GM21737 (cell line): ENCODE measurements around the gene CHTF18.

Source experiments
- ATAC-seq: cut with Tn5 transposase; IDR thresholded peaks from one replicate; pipeline ENCODE4 v1.9.1; 2021; ENCODE audit warnings: mild to moderate bottlenecking, moderate library complexity; ENCODE audit not compliant: unreplicated experiment

The CHTF18 gene

DNA sequence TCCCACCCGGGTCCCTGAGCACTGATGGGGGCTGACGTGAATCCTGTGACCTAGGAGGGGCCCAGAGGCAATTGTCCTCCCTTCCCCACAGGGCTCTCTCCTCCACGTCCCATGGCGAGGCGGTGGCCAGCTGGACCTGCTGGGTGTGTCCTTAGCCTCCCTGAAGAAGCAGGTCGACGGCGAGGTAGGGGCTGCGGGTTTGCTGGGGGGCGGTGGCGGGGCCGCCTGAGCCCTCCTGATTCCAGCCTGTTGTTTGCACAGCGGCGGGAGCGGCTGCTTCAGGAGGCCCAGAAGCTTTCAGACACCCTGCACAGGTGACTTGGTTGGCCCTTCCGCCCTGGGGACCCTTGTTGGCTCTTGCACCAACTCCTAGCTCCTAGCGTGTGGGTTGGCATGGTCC, 1.7 kb downstream of the CHTF18 start:
- ATAC-seq = no peak

DNA sequence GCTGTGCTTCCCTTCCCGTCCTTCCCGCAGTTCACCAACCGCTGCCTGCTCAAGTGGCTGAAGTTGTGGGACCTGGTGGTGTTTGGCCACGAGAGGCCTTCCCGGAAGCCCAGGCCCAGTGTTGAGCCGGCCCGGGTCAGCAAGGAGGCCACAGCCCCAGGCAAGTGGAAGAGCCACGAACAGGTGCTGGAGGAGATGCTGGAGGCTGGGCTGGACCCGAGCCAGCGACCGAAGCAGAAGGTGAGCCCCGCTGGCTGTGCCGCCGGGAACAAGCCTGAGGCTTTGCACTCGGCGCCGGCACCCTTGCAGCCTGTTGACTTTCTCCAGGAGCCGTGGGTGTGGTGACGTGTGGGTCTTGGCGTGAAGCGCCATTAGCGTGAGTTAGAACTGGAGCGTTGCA, 2.7 kb downstream of the CHTF18 start:
- no peak for ATAC-seq

DNA sequence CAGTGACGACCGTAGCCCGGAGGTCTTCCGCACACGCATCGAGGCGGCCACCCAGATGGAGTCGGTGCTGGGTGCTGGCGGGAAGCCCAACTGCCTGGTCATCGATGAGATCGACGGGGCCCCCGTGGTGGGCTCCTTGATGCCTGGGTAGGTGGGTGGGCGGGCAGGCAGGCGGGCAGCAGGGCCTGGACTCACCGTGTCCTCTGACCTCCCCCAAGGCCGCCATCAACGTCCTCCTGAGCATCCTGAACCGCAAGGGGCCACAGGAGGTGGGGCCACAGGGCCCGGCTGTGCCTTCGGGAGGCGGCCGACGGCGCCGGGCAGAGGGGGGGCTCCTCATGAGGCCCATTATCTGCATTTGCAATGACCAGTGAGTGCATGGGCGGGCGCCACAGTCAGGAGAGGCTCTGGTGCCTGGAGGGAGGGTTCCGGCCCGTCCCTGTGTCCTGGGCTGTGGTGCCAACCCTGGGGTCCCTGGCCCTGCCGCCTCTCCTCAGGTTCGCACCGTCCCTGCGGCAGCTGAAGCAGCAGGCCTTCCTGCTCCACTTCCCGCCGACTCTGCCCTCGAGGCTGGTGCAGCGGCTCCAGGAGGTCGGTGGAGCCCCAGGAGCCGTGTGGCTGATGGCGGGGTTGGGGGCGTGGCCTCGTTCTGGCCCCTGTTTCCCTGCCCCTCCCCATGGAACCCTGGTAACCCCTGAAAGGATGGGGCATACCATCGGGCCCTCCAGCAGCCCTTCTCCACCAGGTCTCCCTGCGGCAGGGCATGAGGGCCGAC, 4.0 kb downstream of the CHTF18 start:
- no peak for ATAC-seq

DNA sequence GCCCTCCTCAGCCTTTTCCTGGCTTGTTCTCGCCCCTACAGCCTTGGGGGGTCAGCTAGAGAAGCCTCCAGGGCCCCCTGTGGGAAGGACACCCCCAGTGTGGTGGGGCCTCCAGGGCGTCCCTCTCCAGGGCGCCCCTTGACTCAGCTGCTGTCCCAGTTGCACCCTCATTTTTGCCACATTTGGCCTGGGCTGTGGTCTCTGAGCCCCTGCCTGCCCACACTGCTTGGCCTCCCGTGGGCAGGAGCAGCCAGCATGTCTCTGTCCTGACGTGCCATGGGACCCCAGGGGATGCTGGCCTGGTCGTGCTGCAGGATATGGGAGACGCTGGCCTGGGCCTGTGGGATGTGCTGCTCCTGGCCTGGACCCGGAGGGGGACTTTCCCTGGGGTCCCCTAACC, 5.0 kb downstream of the CHTF18 start:
- no peak for ATAC-seq

DNA sequence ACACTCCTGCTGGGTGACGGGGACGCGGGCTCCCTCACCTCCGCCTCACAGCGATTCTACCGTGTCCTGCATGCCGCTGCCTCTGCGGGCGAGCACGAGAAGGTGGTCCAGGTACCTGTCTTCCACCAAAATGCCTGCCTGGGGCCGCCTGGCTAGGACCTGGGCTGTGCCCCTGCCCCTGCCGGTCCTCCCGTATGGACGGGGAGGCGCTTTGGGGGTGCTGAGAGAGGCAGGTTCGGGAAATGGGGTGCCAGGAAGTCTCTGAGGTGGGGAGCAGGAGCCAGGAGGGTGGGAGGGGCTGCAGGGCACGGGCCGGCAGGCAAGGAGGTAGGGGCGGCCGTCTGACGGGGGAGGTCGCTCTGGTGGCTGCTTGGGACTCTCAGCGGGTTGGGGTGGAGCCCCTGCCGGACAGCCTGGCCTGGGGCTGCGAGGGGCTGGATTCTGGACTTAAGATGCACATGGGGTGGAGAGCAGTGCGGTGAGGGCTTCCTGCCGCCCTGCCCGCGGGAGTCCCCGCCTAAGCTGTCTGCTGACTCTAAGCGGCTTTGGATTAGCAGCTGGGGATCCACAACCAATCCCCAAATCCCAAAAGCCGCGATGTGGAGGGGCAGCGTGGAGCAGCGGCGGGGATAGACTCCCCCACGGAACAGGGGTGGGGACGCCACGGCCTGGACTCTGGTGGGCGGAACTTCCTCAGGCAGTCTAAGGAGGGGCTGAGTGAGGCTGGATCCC, 5.8 kb downstream of the CHTF18 start:
- ATAC-seq = no peak

DNA sequence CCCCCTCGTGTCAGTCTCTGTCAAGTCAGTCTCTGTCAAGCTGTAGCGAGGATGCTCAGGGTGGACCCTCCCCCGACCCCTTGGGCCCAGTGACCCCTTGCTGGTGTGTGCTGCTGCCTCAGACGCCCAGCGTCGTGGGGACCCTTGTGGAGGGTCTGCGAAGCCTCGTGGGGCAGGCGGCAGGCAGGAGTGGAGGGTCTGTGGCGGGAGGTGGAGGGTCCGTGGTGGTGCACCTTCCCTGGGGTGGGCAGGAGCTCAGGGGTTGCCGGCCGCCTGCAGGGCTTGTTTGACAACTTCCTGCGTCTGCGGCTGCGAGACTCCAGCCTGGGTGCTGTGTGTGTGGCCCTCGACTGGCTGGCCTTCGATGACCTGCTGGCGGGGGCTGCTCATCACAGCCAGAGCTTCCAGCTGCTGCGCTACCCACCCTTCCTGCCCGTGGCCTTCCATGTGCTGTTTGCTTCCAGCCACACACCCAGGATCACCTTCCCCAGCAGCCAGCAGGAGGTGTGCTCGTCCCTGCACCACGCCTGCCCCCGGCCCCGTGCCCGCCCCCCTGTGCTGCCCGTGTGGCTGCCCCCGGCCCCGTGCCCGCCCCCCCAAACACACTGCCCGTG, 6.5 kb downstream of the CHTF18 start:
- no peak for ATAC-seq

DNA sequence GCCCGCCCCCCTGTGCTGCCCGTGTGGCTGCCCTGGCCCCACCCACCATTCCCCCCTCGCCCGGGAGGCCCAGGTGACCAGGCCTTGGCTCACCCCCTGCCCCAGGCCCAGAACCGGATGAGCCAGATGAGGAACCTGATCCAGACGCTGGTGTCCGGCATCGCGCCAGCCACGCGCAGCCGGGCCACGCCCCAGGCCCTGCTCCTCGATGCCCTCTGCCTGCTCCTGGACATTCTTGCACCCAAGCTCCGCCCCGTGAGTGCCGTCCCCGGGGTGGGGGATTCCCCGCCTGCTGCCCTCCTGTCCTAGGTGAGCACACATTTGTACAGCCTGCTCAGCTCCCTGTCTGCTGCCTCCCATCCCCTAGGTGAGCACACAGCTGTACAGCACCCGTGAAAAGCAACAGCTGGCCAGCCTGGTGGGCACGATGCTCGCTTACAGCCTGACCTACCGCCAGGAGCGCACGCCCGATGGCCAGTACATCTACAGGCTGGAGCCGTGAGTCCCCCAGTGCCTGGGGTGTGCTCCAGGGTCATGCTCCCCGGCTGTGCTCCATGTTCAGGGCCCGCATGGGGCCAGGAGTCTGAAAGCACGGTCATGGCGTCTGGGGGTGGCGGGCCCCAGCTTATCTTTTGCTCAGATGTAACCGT, 7.3 kb downstream of the CHTF18 start:
- ATAC-seq = no peak

DNA sequence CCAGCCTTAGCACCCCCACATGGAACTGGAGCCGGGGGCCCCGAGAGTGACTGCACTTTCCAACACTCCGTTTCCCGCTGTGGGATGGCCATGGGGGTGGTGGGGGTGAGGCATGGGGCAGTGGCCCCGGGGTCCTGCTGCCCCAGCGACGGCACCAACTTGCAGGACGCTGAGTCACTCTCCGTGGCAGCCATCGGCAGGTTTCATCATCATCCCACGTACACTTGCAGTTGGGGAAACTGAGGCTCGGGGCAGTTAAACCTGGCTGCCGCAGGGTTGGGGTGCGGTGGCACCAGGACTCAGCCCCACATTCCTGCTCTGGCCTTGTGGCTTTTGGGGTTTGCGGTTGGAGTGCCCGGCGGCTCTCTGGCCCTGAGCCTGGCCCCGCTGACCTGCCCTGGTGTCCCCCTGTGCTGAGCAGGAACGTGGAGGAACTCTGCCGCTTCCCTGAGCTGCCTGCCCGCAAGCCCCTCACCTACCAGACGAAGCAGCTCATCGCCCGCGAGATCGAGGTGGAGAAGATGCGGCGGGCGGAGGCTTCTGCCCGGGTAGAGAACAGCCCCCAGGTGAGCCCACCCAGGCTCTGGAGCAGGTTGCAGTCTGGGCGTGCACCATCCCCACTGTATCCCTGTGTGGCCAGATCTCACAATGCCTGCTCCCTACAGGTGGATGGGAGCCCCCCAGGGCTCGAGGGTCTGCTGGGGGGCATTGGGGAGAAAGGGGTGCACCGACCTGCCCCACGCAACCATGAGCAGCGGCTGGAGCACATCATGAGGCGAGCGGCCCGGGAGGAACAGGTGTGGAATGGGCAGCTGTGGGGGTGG, 8.1 kb downstream of the CHTF18 start:
- no peak for ATAC-seq

DNA sequence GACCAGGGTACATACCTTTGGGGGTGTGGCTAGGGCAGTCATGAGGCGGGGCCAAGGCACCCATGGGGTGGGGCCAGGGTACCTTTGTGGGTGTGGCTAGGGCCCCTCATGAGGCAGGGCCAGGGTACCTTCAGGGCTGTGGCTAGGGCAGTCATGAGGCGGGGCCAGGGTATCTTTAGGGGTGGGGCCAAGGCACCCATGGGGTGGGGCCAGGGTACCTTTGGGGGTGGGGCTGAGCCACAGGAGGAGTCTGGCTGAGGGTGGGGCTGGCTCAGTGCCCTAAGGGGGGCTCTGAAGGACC, 8.7 kb downstream of the CHTF18 start:
- no peak for ATAC-seq

DNA sequence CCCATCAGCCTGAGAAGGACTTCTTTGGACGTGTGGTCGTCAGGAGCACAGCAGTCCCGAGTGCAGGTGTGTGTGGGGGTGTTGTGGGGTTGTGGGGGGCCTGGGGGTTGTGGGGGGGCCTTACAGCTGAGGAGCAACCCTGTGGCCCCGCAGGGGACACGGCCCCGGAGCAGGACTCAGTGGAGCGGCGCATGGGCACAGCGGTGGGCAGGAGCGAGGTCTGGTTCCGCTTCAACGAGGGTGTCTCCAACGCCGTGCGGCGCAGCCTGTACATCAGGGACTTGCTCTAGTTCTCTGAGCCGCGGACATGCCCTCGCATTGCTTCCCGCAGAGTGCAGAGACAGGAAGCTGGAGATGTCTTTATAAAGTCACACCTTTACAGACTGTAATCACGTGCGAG, 9.3 kb downstream of the CHTF18 start:
- ATAC-seq = no peak

DNA sequence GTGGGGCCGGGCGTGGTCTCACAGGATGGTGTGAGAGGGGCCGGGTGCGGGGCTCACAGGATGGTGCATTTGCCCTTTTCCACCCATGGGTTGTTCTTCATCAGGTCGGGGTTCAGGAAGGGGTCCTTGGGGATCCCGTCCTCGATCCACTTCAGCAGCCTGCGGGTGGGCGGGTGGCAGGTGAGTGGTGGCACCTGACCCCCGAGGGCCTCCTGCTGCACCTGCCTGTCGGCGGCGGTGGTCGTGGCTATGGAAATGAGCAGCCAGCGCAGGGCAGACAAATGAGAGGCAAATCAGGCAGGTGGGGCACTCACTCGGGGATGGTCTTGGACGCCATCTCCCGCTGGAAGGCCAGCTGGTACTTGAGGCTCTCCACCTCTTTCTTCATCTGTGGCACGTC, 10.2 kb downstream of the CHTF18 start:
- ATAC-seq = no peak

DNA sequence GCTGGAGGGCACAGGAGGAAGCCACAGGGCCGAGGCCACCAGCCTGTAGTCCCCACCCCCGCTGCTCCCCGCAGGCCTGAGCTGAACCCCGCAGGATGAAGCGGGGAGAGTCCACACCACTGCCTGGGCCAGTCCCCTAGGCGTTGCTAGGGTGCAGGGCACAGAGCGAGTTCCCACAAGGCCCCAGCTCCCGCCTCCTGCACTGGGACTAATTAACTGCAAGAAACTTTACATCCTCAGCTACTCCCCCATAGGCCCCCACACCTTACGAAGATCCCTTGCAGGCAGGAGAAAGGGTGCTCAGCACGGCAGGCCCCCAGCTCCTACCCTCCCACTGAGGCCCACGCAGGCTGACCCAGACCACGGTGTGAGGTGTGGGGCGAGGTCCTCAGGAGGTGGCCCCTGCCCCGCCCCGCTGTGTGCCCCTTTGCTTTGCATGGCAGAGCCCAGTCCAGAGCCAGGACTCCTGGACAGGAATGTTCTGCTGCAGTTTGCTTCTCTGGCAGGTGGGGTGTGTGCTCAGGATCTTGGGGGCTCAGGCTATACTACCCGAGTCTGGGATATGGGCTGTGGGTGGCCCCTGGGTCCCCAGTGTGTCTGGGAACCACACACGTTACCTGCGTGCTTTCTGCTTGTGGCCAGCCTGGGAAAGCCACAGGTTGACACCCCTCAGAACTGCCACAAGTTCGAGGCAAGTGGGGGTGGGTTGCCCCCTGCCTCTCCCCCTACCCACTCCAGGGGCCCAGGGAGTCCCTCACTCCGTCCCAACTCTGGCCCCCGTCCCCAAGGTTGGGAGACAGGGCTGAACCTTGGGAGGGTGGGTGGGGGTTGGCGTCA, 10.9 kb downstream of the CHTF18 start:
- no peak for ATAC-seq

DNA sequence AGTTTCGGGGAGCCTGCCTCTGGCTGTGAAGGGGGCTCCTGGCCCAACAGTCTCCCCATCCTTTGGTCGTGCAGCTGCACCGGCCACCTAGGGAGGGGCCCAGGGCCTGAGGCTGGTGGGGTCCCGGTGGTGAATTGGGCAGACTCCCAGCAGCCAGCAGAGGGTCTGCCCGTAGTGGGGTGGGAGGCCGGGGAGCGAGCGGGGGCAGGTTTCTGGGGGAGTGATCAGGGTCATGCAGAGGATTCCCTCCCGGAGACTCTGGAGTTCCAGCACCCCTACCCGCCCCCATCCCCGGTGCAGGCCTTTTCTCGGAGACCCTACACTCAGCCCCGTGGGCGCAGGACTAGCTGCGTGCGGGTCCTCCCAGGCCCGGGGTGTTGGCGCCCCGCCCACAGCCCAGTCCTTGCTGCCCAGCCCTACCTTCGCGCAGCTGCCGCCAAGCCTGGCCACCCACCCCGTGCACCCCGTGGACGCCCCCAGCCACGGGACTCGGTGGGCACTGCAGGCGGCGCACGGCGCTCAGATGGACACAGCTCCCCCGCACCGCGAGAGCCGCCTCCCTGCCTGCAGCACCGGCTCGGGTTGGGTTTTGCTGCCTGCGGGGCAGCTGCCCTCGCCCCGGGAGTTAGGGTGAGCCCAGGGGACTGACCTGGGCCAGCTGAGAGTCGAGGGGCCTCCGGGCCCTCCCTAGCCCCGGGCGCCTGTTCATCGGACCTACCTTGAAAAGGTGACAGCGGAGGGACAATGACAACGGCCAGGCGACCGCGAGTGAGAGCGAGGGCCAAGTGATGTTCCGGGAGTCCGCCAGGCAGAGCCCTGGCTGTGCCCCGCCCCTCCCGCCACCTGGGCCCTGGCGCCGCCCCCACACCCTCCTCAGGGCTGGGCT, 11.8 kb downstream of the CHTF18 start, which contains the start of gene GNG13:
GNG13 (minus strand) TSS at position 787 of the 886 bp plus-strand sequence. CDS start 1,657 bp downstream, outside the sequence.
- no peak for ATAC-seq

DNA sequence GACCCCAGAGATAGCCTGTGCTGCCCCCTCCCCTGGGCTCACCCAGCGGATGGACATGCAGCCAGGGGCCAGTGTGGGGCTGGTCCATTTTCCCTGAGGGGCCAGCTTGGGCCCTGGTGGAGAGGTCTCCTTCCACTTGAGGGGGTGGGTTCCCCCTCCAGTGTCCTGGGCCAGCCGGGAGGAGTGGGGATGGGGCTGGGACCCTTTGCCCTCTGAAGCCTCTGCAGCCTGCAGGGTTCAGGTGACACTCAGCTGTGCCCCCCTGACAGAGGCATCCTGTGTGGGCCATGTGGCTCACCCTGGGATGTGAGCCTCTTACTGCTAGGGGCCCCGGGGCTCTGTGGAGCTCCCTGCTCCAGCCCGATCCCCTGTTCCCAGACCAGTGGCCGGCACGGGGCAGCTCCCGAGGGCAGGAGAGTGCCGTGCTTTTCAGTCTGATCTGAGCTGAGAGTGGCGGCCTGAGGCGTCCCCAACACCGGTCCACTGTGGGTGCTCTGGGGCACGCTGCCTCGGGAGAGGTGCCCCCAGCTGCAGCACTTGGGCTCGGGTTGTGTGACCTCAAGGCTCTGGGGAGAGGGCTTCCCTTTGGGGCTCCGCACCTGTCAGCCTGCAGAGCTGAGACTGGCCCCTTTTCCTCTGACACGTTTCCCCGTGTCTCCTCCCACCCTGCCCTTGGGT, 12.6 kb downstream of the CHTF18 start:
- no peak for ATAC-seq

DNA sequence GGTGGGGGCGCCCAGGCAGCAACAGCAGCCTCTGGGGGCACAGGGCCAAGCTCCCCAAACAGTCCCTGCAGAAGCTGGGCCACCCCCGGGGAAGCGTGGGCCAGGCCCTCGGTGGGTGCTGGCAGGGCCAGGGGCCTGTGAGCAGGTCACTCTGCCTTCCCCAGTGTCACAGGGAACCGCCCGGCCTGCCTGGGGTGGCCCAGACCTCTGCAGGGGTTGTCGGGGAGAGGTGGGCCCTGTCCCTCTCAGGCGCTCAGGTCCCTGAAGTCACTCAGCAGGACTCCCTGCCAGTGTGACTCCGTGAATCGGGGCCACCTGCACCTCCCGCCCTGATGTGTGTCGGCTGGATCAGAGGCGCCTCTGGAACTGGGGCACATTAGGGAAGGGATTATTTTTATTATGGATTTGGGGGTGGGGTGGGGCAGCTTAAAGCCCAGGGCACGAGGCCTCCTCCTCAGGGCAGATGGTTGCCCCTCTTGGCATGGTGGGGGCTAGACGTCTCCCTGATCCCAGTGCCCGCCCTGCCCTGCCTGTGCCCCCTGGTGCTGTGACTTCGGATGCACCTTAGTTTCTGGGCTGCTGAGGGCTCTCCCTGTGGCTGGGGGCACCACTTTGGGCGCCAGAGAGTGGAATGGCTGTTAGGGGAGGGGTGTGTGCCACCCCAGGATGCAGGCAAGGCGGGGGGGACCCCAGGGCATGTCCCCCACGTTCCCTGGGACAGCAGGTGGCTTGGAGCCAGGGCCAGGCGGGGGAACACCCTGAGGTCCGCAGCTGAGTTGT, 13.4 kb downstream of the CHTF18 start:
- no peak for ATAC-seq

DNA sequence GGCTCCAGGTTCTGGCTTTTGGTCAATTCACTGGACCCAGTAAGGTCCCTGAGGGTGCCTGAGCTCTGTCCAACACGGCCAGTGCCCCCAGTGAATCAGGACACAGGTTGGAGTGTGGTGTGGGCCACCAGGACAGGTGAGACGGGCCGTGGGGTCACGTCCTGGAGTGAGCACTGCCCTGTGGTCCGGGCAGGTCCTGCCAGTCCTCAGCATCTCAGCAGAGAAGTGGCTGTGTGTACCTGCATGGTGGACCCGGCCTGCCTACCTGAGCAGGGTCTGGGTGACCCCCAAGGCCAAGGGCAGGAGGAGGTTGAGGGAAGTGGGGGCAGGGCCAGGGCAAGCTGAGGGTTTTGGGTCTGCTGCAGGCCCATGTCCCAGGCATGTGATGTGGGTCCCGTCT, 14.0 kb downstream of the CHTF18 start:
- no peak for ATAC-seq

DNA sequence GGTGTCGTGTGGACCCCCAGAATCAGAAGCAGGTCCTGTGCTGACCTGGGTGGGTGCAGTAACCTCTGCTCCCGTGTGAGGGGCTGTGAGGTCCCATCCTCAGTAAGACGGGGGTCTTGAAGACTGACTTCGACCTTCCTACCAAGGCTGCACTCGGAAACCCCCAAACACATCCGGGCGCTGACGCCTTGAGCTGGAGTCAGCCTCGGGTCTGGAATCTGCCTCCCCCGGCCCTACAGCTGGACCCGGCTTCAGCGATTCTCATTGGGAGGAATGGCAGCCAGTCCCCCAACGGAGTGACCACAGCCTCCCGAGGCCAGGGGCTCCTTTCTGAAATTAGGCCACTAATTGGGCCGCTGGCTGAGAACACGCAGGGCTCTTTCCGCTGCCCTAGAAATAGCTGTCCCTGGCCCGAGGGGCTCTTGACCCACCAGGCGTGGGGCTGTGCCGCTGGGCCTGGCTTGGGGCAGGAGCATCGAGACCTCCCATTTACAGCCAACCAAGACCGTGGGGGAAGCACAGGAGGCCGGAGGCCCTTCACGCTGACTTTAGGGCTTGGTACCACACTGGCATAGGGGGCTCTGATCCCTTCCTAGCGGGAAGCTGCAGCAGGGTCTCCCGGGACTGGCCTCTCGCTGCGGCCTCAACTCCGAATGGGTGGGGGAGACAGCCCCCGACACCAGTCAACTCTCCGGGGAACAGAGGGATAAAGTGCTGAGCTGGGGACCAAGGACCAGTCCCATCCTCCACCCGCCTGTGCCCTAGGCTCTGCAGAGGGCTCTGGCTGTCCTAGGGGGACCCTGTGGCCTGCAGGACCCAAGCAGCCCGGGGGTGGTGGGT, 14.7 kb downstream of the CHTF18 start:
- ATAC-seq = no peak
